ENCODE measurements around the gene AQP1. TPM values are rescaled to one million over a fixed set of nuclear protein-coding genes. Genes with fewer than 3 reads are reported as not detected.
A peak's percentile ranks its signal among the peaks of the same experiment; 100 is the strongest.

Gene AQP1
- total RNA-seq, 1 experiment from 2014 or later, result 0.15 TPM

- Histone ChIP-seq H2BK15ac (ENCODE audit: low read depth, low read length) (no peak overlapping the region), H4K8ac (replicated peaks; ENCODE audit: insufficient read length, low read depth, low read length) (no peak overlapping the region), H2BK20ac (ENCODE audit: low read depth, low read length, poor library complexity, severe bottlenecking) (no peak overlapping the region), H3K9me3 (ENCODE audit: control insufficient read depth, low read depth, low read length) (no peaks in the 10 kb centered on the region), H2AK5ac (ENCODE audit: insufficient read length, low read length) (no peak overlapping the region), H2BK5ac (ENCODE audit: insufficient read length, low read length) (no peak overlapping the region), H2AFZ (ENCODE audit: low read length) (no peak overlapping the region), H3K4ac (ENCODE audit: low read depth, low read length) (no peak overlapping the region), H3K56ac (ENCODE audit: insufficient read length, low read depth, low read length) (no peak overlapping the region), H4K5ac (ENCODE audit: insufficient read length, low read depth, low read length) (no peak overlapping the region), H3K23ac (ENCODE audit: insufficient read length, low read depth, low read length) (no peak overlapping the region), H4K91ac (ENCODE audit: insufficient read length, low read depth, low read length) (no peak overlapping the region), H3K9ac (ENCODE audit: extremely low read depth, insufficient read length, low read length) (no peak overlapping the region), H3K4me1 (ENCODE audit: insufficient read depth, low read length) (no peaks in the 10 kb centered on the region), H3K79me2 (ENCODE audit: insufficient read depth, low read length) (no peaks in the 10 kb centered on the region), H2BK120ac (ENCODE audit: low read depth, low read length, poor library complexity, severe bottlenecking) (no peak overlapping the region), H2BK12ac (ENCODE audit: insufficient read length, low read depth, low read length) (no peak overlapping the region), H3K4me2 (ENCODE audit: insufficient read depth, insufficient read length, low read length) (no peak overlapping the region), H3K79me1 (ENCODE audit: insufficient read depth, low read depth, low read length, poor library complexity, severe bottlenecking) (no peaks in the 10 kb centered on the region), H4K20me1 (ENCODE audit: control insufficient read depth, insufficient read depth, insufficient read length) (no peaks in the 10 kb centered on the region), H3T11ph (ENCODE audit: low read length) (no peak overlapping the region), H3K18ac (ENCODE audit: insufficient read length, low read depth, low read length) (no peak overlapping the region), H3K27ac (ENCODE audit: insufficient read length, low read depth, low read length) (no peak overlapping the region), H3K23me2 (ENCODE audit: insufficient read length, low read depth, low read length, poor library complexity, severe bottlenecking) (no peaks in the 10 kb centered on the region), H3K14ac (ENCODE audit: insufficient read depth, low read length) (no peak overlapping the region), H3K27me3 (ENCODE audit: insufficient read depth, low read length) (no peaks in the 10 kb centered on the region)
- H3K27ac Mint-ChIP-seq, result peak overlapping the region in 1 of 3 experiments; percentile 77; a peak in 1 of 7 replicates
- no peaks in the 10 kb centered on the region for H3K36me3 Mint-ChIP-seq (ENCODE audit: insufficient read depth in 1 of 3, low read depth in 3 of 3)
- H3K4me3 Mint-ChIP-seq, result no peak overlapping the region
- peak; percentile 79 for DNase-seq
- TF ChIP-seq, protein P1, sequence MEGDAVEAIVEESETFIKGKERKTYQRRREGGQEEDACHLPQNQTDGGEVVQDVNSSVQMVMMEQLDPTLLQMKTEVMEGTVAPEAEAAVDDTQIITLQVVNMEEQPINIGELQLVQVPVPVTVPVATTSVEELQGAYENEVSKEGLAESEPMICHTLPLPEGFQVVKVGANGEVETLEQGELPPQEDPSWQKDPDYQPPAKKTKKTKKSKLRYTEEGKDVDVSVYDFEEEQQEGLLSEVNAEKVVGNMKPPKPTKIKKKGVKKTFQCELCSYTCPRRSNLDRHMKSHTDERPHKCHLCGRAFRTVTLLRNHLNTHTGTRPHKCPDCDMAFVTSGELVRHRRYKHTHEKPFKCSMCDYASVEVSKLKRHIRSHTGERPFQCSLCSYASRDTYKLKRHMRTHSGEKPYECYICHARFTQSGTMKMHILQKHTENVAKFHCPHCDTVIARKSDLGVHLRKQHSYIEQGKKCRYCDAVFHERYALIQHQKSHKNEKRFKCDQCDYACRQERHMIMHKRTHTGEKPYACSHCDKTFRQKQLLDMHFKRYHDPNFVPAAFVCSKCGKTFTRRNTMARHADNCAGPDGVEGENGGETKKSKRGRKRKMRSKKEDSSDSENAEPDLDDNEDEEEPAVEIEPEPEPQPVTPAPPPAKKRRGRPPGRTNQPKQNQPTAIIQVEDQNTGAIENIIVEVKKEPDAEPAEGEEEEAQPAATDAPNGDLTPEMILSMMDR (conservative IDR thresholded peaks at IDR 0.05), result peak; percentile 72
- peaks cover 4% of the 10 kb centered on the region for H3K27me3 Mint-ChIP-seq (ENCODE audit: low read depth)
- H3K9me3 Mint-ChIP-seq, result no peaks in the 10 kb centered on the region
- WGBS (ENCODE audit: extremely low coverage, insufficient read length, low lambda C conversion rate), result no CpG with 5 or more reads among the region's 10 CpGs
- peaks cover 11 to 26% of the 10 kb centered on the region in 2 experiments for H3K4me1 Mint-ChIP-seq
Observed at GRCh38 chr7:30908681-30909080, 3.0 kb upstream of the AQP1 start.

All from H9 (cell line).